H1 (cell line): ENCODE results near the gene AMPH. TPM values are rescaled to one million over a fixed set of nuclear protein-coding genes. Genes with fewer than 3 reads are reported as not detected.

Experiments used
- CTCF ChIA-PET: fragments of 300-600 bp; sonication (Branson Sonifier 250); formaldehyde crosslinking; loops from one replicate; lab custom pipeline; 2021; ENCODE audit not compliant: partially characterized antibody; lab: Charles Lee
- POLR2A ChIA-PET: fragments of 300-600 bp; sonication (Branson Sonifier 250); formaldehyde crosslinking; loops from one replicate; lab custom pipeline; 2021; ENCODE audit warnings: inconsistent platforms; ENCODE audit not compliant: partially characterized antibody; lab: Charles Lee
- DNase-seq, 2 experiments: peaks; one replicate each; pipeline versions ENCODE4 v3.0.0 to v3.0.0-alpha.2; 2010 to 2022; ENCODE audit warnings: low spot score in 2 of 2, low read depth in 1 of 2, mixed read lengths in 1 of 2
- FAIRE-seq: peaks from 2 replicates; lab custom pipeline; 2011; peaks lifted over from hg19 to GRCh38; lab: Jason Lieb, UNC
- H2AFZ ChIP-seq: 2 replicates; pipeline ENCODE4 v1.8.1; 2012; ENCODE audit warnings: low read length, inconsistent platforms
- H2AK5ac ChIP-seq: 2 replicates; pipeline ENCODE4 v1.6.1; 2013; ENCODE audit warnings: low read depth, low read length
- H2BK120ac ChIP-seq: replicated peaks from 2 replicates; pipeline ENCODE3; 2013; ENCODE audit warnings: low read depth, low read length, inconsistent platforms
- H2BK12ac ChIP-seq: 2 replicates; pipeline ENCODE4 v1.6.1; 2013; ENCODE audit warnings: low read depth, low read length
- H2BK15ac ChIP-seq: 2 replicates; pipeline ENCODE4 v1.6.1; 2013; ENCODE audit warnings: low read length
- H2BK20ac ChIP-seq: 2 replicates; pipeline ENCODE4 v1.6.1; 2013; ENCODE audit warnings: low read length
- H2BK5ac ChIP-seq: 2 replicates; pipeline ENCODE4 v1.6.1; 2013; ENCODE audit warnings: low read depth, low read length
- H3K14ac ChIP-seq: 2 replicates; pipeline ENCODE4 v1.6.1; 2013; ENCODE audit warnings: inconsistent platforms; ENCODE audit not compliant: insufficient read length
- H3K18ac ChIP-seq: 2 replicates; pipeline ENCODE4 v1.6.1; 2013; ENCODE audit warnings: low read length; ENCODE audit errors: extremely low read depth
- H3K23ac ChIP-seq: 2 replicates; pipeline ENCODE4 v1.6.1; 2013; ENCODE audit warnings: inconsistent platforms; ENCODE audit not compliant: insufficient read length
- H3K23me2 ChIP-seq: 2 replicates; pipeline ENCODE4 v1.6.1; 2013; ENCODE audit warnings: low read depth, low read length
- H3K27ac ChIP-seq: 2 replicates; pipeline ENCODE4 v1.6.1; 2011; ENCODE audit warnings: low read depth, low read length, inconsistent platforms
- H3K27me3 ChIP-seq, 4 experiments: replicated peaks in 1 of 4; 1 replicate in 1 of 4; 2 replicates in 3 of 4; pipeline versions ENCODE4 v1.6.1 to v1.8.1; 2011 to 2013; ENCODE audit warnings: low read length in 3 of 4, mild to moderate bottlenecking in 3 of 4, inconsistent platforms in 2 of 4, mixed read lengths in 2 of 4, moderate library complexity in 1 of 4; ENCODE audit not compliant: control insufficient read depth in 3 of 4, insufficient read depth in 3 of 4; ENCODE audit errors: extremely low read depth in 1 of 4
- H3K36me3 ChIP-seq, 4 experiments: 2 replicates each; pipeline versions ENCODE4 v1.6.1 to v1.8.1; 2011 to 2013; ENCODE audit warnings: mild to moderate bottlenecking in 4 of 4, low read length in 3 of 4, moderate library complexity in 2 of 4, control low read depth in 1 of 4, inconsistent platforms in 1 of 4; ENCODE audit not compliant: insufficient read depth in 4 of 4, control insufficient read depth in 2 of 4
- H3K4ac ChIP-seq: replicated peaks from 2 replicates; pipeline ENCODE3; 2013; ENCODE audit warnings: low read length, low read depth, mixed read lengths, inconsistent platforms; ENCODE audit not compliant: insufficient read length
- H3K4me1 ChIP-seq, 4 experiments: replicated peaks in 1 of 4; 1 replicate in 1 of 4; 2 replicates in 3 of 4; pipeline versions ENCODE4 v1.6.1 to v1.8.1; 2011 to 2013; ENCODE audit warnings: low read length in 3 of 4, inconsistent platforms in 2 of 4, mixed read lengths in 1 of 4; ENCODE audit not compliant: insufficient read depth in 4 of 4, control insufficient read depth in 3 of 4
- H3K4me2 ChIP-seq, 2 experiments: 2 replicates each; pipeline versions ENCODE4 v1.6.1 to v1.8.1; 2011 to 2013; ENCODE audit warnings: low read depth in 2 of 2, low read length in 2 of 2, control low read depth in 1 of 2, inconsistent platforms in 1 of 2, mild to moderate bottlenecking in 1 of 2; ENCODE audit not compliant: insufficient read depth in 1 of 2
- H3K4me3 ChIP-seq, 4 experiments: fragments of 200-600, 300-600 bp in 1 of 4; sonication (generic), shearing (Covaris generic), sonication (Bioruptor Twin) in 1 of 4; 2 replicates each; pipeline versions ENCODE4 v1.5.1 to v1.8.1; 2011 to 2016; ENCODE audit warnings: low read length in 4 of 4, low read depth in 3 of 4, control low read depth in 2 of 4, inconsistent platforms in 2 of 4, mild to moderate bottlenecking in 2 of 4, mixed read lengths in 1 of 4, moderate library complexity in 1 of 4; ENCODE audit not compliant: insufficient read depth in 2 of 4; ENCODE audit errors: extremely low read depth in 1 of 4
- H3K56ac ChIP-seq: replicated peaks from 2 replicates; pipeline ENCODE3; 2013; ENCODE audit warnings: low read depth, mild to moderate bottlenecking, mixed read lengths, low read length, inconsistent platforms; ENCODE audit not compliant: insufficient read length
- H3K79me1 ChIP-seq: 2 replicates; pipeline ENCODE4 v1.6.1; 2013; ENCODE audit warnings: low read depth, low read length, control low read depth
- H3K79me2 ChIP-seq, 2 experiments: 2 replicates each; pipeline versions ENCODE4 v1.6.1 to v1.8.1; 2012 to 2013; ENCODE audit warnings: low read length in 2 of 2, mild to moderate bottlenecking in 2 of 2, inconsistent platforms in 1 of 2; ENCODE audit not compliant: insufficient read depth in 2 of 2, control insufficient read depth in 1 of 2
- H3K9ac ChIP-seq, 4 experiments: replicated peaks in 1 of 4; 1 replicate in 1 of 4; 2 replicates in 3 of 4; pipeline versions ENCODE4 v1.6.1 to v1.8.1; 2011 to 2013; ENCODE audit warnings: low read depth in 3 of 4, low read length in 3 of 4, control low read depth in 2 of 4, mild to moderate bottlenecking in 2 of 4, moderate library complexity in 2 of 4, inconsistent platforms in 1 of 4; ENCODE audit errors: extremely low read depth in 1 of 4
- H3K9me3 ChIP-seq, 2 experiments: 2 replicates each; pipeline versions ENCODE4 v1.6.1 to v1.8.1; 2012 to 2013; ENCODE audit warnings: mild to moderate bottlenecking in 2 of 2, moderate library complexity in 2 of 2, control low read depth in 1 of 2, inconsistent platforms in 1 of 2, low read depth in 1 of 2, low read length in 1 of 2, mixed read lengths in 1 of 2; ENCODE audit not compliant: insufficient read depth in 2 of 2
- H4K20me1 ChIP-seq, 2 experiments: replicated peaks in 1 of 2; 2 replicates each; pipeline versions ENCODE3 to v1.8.1; 2011 to 2013; ENCODE audit warnings: inconsistent platforms in 2 of 2, low read length in 2 of 2, mild to moderate bottlenecking in 1 of 2; ENCODE audit not compliant: insufficient read depth in 2 of 2, control insufficient read depth in 1 of 2
- H4K5ac ChIP-seq: 2 replicates; pipeline ENCODE4 v1.6.1; 2013; ENCODE audit warnings: low read length, low read depth, mixed read lengths, inconsistent platforms; ENCODE audit not compliant: insufficient read length
- H4K8ac ChIP-seq: 2 replicates; pipeline ENCODE4 v1.8.0; 2013; ENCODE audit warnings: mild to moderate bottlenecking, moderate library complexity, low read length, inconsistent platforms; ENCODE audit not compliant: insufficient read depth; ENCODE audit errors: extremely low read depth
- H4K91ac ChIP-seq: replicated peaks from 2 replicates; pipeline ENCODE3; 2013; ENCODE audit warnings: low read length, mixed read lengths, inconsistent platforms; ENCODE audit not compliant: insufficient read length
- BRCA1 ChIP-seq: IDR thresholded peaks from 2 replicates; pipeline ENCODE4 v1.6.1; 2012; ENCODE audit warnings: low read depth, low read length, improper control_type of control experiment
- CBX5 ChIP-seq: fragments of 300-800, 300-1000 bp; sonication (generic); IDR thresholded peaks from 2 replicates; pipeline ENCODE4 v1.7.1; 2016; ENCODE audit warnings: antibody characterized with exemption, low read length, low read depth
- CTCF ChIP-seq, 3 experiments: IDR thresholded peaks; 1 replicate in 2 of 3; 2 replicates in 1 of 3; pipeline versions ENCODE4 v1.5.1 to v1.6.1; 2011; ENCODE audit warnings: low read length in 3 of 3, mild to moderate bottlenecking in 3 of 3, inconsistent platforms in 2 of 3, low read depth in 1 of 3, moderate library complexity in 1 of 3; ENCODE audit not compliant: insufficient read depth in 1 of 3; ENCODE audit errors: control extremely low read depth in 1 of 3
- GABPA ChIP-seq: IDR thresholded peaks from 2 replicates; pipeline ENCODE4 v1.6.1; 2011; ENCODE audit warnings: mild to moderate bottlenecking, low read length, moderate library complexity, borderline replicate concordance; ENCODE audit not compliant: insufficient read depth
- KDM5A ChIP-seq: fragments of 200-600 bp; IDR thresholded peaks from 2 replicates; pipeline ENCODE4 v1.7.1; 2012; ENCODE audit warnings: mild to moderate bottlenecking, low read length, inconsistent platforms, mixed read lengths
- RBBP5 ChIP-seq: IDR thresholded peaks from 2 replicates; pipeline ENCODE4 v1.7.1; 2012; ENCODE audit warnings: low read depth, mild to moderate bottlenecking, inconsistent platforms, low read length, moderate library complexity, borderline replicate concordance
- SIRT6 ChIP-seq: IDR thresholded peaks from one replicate; pipeline ENCODE4 v1.7.1; 2012; ENCODE audit warnings: low read length, inconsistent platforms
- SP2 ChIP-seq: IDR thresholded peaks from 2 replicates; pipeline ENCODE4 v1.6.1; 2012; ENCODE audit warnings: mild to moderate bottlenecking, low read length, inconsistent platforms
- SP4 ChIP-seq: IDR thresholded peaks from 2 replicates; pipeline ENCODE4 v1.6.1; 2012; ENCODE audit warnings: low read length, inconsistent platforms
- TBP ChIP-seq: IDR thresholded peaks from 2 replicates; pipeline ENCODE4 v1.6.1; 2011; ENCODE audit warnings: low read depth, low read length, improper control_type of control experiment
- TEAD4 ChIP-seq: IDR thresholded peaks from 2 replicates; pipeline ENCODE4 v1.6.1; 2012; ENCODE audit warnings: low read depth, low read length, inconsistent platforms, mixed read lengths
- WGBS, 2 experiments: shearing (Covaris generic) in 1 of 2; methylation state at CpG; one replicate each; pipeline versions ENCODE4 v1.1.6 to v1.1.7; 2013 to 2015; ENCODE audit warnings: low lambda C conversion rate in 2 of 2, mixed read lengths in 2 of 2, inconsistent platforms in 1 of 2, low coverage in 1 of 2, missing lambda C conversion rate in 1 of 2; ENCODE audit not compliant: insufficient replicate concordance in 2 of 2, insufficient coverage in 1 of 2, insufficient read length in 1 of 2; ENCODE audit errors: extremely low coverage in 1 of 2, missing lambda C conversion rate in 1 of 2; 5-methylcytosine and 5-hydroxymethylcytosine counted together
- polyA plus RNA-seq, 7 experiments: library from polyadenylated mRNA; depleted of rRNA in 3 of 7; stranded (reverse) in 5 of 7; unstranded in 2 of 7; fragments of >200 nt in 5 of 7; fragments of 200-250 nt in 2 of 7; gene quantifications; 1 replicate in 5 of 7; 2 replicates in 1 of 7; 4 replicates in 1 of 7; pipeline versions ENCODE4 v1.2.1 to v1.2.3, GENCODE V29; 2011 to 2013; ENCODE audit warnings: missing spikeins in 2 of 7, mixed read lengths in 2 of 7
- total RNA-seq: library from RNA; stranded (reverse); fragmentation: NEBNext Ultra II Directional; extraction: Animal tissue kit (Norgen Biotek cat#: 25700); gene quantifications from 2 replicates; pipeline ENCODE4 v1.2.1, GENCODE V29; 2021

The AMPH gene
- total and polyA plus RNA-seq, 2 of the 8 experiments (the other 6 are each of a cell fraction or from before 2014, with no cell fraction given): 7.3 to 12.2 TPM

GRCh38 chr7:38398725-38399321 is 232.3 kb downstream of the AMPH start:
- Histone ChIP-seq H2AK5ac (no peak overlapping the region), H4K20me1 (no peaks in the 10 kb centered on the region), H3K4me3 (no peak overlapping the region), H2AFZ (no peak overlapping the region), H4K8ac (no peak overlapping the region), H3K9ac (no peak overlapping the region), H3K18ac (no peak overlapping the region), H3K27ac (no peak overlapping the region), H2BK15ac (no peak overlapping the region), H3K79me2 (no peaks in the 10 kb centered on the region), H3K27me3 (no peaks in the 10 kb centered on the region), H3K79me1 (no peaks in the 10 kb centered on the region), H3K36me3 (no peaks in the 10 kb centered on the region), H3K4me1 (no peaks in the 10 kb centered on the region), H3K56ac (no peak overlapping the region), H4K91ac (no peak overlapping the region), H3K23ac (no peak overlapping the region), H3K4ac (no peak overlapping the region), H2BK120ac (no peak overlapping the region), H2BK12ac (no peak overlapping the region), H4K5ac (no peak overlapping the region), H3K9me3 (peaks cover 0 to 4% of the 10 kb centered on the region in 2 experiments; a peak in 1 of 4 replicates), H2BK5ac (no peak overlapping the region), H3K14ac (no peak overlapping the region), H3K4me2 (no peak overlapping the region), H3K23me2 (no peaks in the 10 kb centered on the region), H2BK20ac (no peak overlapping the region)
- 17% methylated on average over 9 of the region's 9 CpGs; no CpG with 5 or more reads in 1 of the 2 experiments for WGBS, 2 experiments
- FAIRE-seq (peak; percentile 78), DNase-seq (peak in 1 of 2 experiments; percentile 59)
- ChIA-PET POLR2A (interaction anchor here (1.0 kb wide), 1 partner anchor 12 kb away, joined by 4 read pairs; no protein-coding TSS in a partner anchor), CTCF (interaction anchor here (0.5 to 2.3 kb wide), 26 partner anchors 8 to 1999 kb away, joined by 3 to 24 read pairs (median 3); no protein-coding TSS in a partner anchor)
- TF ChIP-seq TBP (no peak), CBX5 (no peak), BRCA1 (no peak), TEAD4 (0 out of 2 replicates have a peak, but pooled peaks have one; percentile 16), SP4 (no peak), RBBP5 (no peak), SP2 (no peak), KDM5A (no peak), CTCF (IDR thresholded peaks at IDR 0.05; ENCODE audit: control extremely low read depth in 1 of 3, insufficient read depth in 1 of 3, low read depth in 1 of 3, low read length in 3 of 3) (peak; percentile 65 to 83 (median 77)), GABPA (no peak), SIRT6 (no peak)
